DMS153 (cell line): Measurements from ENCODE around the gene PPARG.

ENCODE experiments used
- DNase-seq: peaks from one replicate; lab custom pipeline; 2025; lab: John Stamatoyannopoulos, UW

Gene PPARG

GRCh38 chr3:12345141-12345561 is 56.3 kb downstream of the PPARG start:
- DNase-seq: no peak

DNA sequence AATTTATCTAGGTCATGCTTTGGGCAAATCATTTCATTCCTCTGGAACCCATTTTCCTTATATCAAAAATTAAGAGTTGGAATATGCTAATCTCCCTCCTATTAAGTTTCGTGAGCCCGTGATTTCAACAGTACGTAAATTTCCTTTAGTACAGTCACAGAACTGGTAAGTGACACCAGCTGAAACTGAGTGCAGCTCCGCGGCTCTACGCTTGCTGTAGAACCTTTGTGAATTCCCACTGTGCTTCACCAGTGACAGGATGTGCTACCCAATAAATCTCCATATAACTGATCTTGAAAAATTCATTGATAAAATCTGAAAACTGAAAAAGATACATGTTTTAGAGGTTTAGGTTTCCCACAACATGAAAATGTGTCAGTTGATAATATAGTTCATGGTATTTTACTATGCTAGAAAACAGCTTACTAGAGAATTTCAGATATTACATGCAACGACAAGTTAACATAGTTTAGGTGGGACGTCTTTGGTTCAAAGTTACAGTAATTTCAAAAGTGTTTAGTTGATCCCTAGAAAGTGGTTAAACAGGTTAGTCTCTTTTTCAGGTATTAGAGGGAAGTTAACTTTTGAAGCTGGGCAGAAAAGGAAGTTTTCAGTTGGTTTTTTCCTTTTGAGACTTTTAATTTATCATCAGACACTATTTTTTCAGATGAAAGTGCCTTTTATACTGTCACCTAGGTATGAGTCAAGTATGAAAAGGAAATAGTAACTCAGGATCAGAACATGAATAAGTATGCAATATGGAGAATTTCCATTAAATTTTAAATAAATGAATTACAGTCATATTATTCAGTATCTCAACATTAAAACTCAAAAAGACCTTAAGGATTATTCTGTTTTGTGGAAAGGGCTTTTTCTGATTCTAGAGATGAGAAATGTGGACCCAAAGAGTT is 57.0 kb downstream of the PPARG start:
- DNase-seq: no peak

DNA sequence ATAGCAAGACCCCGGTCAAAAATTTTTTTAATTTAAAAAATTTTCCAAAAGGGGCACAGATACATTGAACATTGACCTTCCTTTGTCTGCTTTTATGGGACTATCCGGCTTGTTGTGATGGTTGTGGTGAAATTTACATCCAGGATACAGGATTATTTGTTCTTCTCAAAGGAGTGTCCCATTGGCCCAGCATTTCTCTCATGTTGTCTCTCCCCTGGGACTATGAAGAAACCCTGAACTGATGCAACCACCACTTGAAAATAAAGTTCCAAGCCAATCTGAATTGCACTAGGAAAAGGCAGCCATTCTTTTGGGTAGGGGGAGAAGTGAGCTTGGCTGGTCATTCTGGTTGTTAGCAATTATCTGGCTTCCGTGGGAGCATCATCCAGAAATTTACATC is 58.4 kb downstream of the PPARG start:
- no peak for DNase-seq

DNA sequence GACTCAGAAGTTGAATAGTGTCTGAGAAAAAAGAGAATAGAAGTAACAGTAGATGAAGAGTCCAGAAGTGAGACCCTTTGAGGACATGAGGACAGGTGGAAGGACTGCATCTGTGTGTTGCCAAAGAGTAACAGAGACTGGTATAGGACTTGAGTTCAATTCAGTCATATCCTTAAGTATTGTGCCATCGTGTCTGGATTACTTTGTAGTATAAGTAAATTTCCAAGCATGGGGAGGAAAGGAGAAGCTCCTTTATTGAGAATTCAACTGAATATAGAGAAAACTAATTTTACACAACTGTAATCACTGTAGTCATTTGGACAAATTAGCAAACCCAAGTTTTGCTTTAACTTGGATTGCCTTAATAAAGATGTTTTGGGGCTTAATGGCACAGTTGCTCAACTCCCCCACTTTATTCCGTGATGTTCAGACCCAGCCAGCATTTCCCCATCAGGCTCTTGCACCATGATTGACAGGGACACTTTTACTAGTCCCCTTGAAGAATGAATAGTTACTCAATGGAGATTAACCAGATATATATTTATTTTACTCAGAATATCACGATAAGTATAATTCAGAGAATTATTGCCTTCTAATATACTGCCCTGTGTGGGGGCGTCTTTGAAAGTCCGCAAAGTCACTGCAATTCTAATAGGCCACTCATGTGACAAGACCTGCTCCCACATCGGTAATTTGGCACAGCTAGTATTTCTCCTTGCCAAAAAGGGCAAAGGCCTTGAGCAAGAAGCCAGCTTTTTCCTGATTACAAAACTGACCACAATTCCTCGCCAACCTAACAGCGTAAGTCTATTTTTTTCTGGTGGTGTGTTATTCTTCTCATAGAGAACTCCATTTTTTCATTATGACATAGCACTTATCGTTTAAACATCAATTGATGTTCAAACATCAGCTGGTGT is 61.3 kb downstream of the PPARG start:
- no peak for DNase-seq

GRCh38 chr3:12351145-12351544 is 62.3 kb downstream of the PPARG start:
- no peak for DNase-seq

GRCh38 chr3:12352253-12352652 is 63.4 kb downstream of the PPARG start:
- no peak for DNase-seq

GRCh38 chr3:12352755-12353154 is 63.9 kb downstream of the PPARG start:
- DNase-seq: no peak

GRCh38 chr3:12353796-12354525 is 65.1 kb downstream of the PPARG start:
- DNase-seq: no peak

DNA sequence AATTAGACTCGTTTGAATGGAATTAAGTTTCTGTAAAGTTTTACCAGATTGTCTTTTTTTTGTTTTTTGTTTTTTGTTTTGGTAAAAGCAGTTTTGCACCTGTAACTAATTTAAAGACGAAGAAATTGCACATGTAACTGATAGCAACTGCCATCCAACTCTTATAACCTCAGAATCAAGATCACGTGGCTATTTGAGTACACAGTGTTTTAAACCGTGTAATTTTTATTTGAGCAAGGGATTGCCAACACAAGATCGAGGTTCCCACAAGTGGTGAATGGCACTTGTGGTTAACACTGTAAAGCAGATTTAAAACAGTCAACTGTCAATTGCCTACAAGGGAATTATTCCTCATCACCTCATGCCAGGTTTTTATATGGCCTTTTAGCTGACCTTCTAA is 67.3 kb downstream of the PPARG start:
- DNase-seq: peak; percentile 0

DNA sequence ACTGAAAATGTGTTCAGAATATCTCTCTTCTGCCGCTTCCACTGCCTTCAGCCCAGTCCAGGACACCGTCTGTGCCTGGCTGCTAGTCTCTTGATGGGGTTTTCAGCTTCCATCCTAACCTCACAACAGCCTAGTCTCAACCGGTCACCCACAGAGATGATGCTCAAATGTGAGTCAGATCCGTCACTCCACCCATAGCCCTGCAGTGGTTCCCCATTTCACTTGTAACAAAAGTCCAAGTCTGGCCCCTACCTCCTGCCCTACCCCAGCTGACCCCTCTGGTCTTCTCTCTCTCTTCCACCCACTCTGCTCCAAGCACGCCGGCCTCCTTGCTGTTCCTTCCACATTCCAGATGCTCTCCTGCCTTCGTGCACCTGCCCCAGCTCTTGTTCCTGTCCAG is 68.1 kb downstream of the PPARG start:
- no peak for DNase-seq

DNA sequence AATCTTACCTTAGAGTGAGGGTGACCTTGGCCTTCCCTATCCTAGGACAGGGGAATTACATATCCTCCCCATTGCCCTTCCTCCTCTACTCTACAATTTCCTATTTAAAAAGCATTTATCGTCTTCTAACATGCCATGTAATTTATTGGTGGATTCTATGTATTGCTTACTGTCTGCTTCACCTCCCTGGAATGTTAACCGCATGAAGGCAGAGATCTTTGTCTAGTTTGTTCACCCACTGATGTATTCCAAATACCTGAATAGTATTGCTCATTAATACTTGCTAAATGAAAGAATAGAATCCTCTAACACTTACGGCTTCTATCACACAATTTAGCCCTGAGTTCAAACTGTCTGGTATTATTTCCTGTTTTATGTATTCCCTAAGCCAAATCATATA is 68.6 kb downstream of the PPARG start:
- DNase-seq: no peak

DNA sequence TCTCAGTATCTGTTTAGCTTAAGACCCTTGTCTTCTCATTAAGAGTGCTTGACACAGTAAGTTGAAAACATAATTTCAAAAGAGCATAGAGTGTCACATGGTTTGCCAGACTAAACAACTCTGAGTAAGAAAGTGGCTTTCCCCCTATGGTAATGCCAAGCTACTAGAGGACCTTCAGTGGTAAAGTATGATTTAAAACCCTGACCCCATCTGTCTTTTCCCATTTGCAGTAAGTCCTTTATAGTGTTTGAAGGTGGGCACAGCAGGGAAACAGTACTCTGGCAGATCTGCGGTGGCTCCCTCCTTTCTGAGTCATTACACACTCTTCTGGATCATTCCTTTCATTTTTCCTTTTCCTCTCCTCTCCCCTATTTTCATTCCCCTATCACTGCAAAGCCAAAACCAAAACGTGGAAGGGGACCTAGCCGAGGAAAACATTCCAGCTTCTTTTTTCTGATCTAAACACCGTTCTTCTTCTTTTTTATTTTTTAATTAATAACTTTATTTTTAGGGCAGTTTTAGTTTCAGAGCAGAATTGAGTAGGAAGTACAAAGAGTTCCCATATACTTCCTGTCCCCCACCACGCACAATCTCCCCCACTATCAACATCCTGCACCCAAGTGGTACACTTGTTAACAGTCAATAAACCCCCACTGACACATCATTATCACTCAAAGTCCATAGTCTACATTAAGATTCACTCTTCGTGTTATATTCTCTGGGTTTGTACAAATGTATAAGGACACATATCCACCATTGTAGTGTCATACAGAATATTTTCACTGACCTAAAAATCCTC is 74.7 kb downstream of the PPARG start:
- no peak for DNase-seq

GRCh38 chr3:12367346-12367745 is 78.5 kb downstream of the PPARG start:
- DNase-seq: no peak

DNA sequence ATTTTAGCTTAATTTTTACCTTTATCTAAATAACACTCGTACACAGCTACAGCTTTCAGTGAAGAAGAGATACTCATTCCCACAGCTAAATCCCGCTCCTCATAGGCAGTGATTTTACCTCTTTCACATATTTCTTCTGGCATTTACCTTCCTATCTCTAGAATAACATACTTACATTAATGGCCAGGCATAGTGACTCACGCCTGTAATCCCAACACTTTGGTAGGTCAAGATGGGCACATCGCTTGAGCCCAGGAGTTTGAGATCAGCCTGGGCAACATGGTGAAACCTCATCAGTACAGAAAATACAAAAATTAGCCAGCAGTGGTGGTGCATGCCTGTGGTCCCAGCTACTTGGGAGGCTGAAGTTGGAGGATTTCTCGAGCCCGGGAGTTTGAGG is 80.2 kb downstream of the PPARG start:
- no peak for DNase-seq

DNA sequence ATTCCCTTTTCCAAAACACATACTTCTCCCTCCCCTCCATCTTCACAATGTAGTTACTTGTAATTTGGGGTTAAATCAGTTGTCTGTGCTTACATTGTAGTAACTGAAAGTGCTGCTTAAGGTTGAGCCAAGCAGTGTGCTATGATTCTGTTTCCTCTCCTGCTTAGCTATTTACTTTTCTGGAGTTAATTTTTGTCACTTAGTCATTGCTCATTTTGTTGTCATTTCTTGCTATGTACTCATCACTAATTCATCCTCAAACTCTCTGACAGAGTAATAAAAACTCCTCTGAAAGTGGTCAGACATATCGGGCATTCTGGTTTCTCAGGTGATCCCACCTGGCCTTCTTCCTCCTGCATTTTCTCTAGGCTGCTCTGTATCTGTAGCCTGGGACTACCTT is 80.7 kb downstream of the PPARG start:
- DNase-seq: no peak

DNA sequence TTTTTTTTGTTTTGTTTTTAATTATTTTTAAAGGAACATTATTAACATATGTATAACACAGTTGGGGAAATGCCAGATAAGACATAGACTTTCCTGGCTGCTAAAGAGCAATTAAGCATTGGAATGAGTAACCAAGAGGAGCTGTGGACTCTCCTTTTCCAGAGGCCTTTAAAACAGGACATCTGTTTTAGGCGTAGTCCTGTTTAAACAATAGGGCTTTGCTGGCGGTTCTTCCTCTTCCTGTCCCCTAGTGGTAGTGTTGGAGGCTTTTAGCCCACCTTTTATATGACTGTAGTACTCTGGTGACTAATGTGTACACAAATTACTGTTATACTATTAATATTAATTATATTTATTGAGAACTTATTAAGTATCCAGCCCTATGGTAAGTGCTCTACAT is 81.9 kb downstream of the PPARG start:
- no peak for DNase-seq

GRCh38 chr3:12371525-12372140 is 82.8 kb downstream of the PPARG start:
- DNase-seq: no peak

GRCh38 chr3:12372741-12373280 is 83.9 kb downstream of the PPARG start:
- DNase-seq: no peak

GRCh38 chr3:12375572-12375971 is 86.7 kb downstream of the PPARG start:
- DNase-seq: no peak

DNA sequence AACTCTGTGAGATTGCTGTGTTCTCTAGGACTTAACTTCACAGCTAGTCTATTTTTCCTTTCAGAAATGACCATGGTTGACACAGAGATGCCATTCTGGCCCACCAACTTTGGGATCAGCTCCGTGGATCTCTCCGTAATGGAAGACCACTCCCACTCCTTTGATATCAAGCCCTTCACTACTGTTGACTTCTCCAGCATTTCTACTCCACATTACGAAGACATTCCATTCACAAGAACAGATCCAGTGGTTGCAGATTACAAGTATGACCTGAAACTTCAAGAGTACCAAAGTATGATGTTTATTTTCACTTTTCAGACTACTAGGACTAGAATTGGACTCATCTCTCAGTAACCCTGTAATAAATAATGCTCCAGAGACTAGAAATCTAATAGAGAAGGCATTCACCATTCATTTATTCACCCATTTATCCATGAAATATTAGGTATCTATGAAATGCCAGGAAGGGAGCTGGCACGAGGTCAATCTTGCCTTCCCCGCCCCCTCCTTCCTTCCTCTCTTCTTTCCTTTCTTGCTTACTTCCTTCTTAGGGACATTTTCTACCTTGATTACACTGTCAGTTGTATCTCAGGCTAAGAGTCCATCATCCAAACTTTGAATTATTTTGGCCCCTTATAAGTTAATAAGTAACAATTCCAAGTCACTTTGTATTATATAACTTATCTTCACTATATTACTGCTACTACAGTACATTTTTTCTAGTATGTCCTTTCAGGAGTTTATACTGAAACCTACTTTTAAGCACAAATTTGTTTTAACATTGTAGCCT is 91.0 kb downstream of the PPARG start:
- no peak for DNase-seq
